Activated CD8-positive, alpha-beta memory T cell treated with anti-CD3 and anti-CD28 coated beads, Interleukin-2, amount 50 U/mL, for 1 hour (primary cell): ENCODE measurements around the gene CLCN1.
"Not testable (repeated sequence)": the region's sequence is repeated elsewhere in the genome, so short reads cannot be mapped to it uniquely, and the experiment has no call there.

ENCODE experiments used
- DNase-seq: peaks from one replicate; pipeline ENCODE4 v3.0.0-alpha.2; 2020; ENCODE audit errors: extremely low read depth

The CLCN1 gene

DNA sequence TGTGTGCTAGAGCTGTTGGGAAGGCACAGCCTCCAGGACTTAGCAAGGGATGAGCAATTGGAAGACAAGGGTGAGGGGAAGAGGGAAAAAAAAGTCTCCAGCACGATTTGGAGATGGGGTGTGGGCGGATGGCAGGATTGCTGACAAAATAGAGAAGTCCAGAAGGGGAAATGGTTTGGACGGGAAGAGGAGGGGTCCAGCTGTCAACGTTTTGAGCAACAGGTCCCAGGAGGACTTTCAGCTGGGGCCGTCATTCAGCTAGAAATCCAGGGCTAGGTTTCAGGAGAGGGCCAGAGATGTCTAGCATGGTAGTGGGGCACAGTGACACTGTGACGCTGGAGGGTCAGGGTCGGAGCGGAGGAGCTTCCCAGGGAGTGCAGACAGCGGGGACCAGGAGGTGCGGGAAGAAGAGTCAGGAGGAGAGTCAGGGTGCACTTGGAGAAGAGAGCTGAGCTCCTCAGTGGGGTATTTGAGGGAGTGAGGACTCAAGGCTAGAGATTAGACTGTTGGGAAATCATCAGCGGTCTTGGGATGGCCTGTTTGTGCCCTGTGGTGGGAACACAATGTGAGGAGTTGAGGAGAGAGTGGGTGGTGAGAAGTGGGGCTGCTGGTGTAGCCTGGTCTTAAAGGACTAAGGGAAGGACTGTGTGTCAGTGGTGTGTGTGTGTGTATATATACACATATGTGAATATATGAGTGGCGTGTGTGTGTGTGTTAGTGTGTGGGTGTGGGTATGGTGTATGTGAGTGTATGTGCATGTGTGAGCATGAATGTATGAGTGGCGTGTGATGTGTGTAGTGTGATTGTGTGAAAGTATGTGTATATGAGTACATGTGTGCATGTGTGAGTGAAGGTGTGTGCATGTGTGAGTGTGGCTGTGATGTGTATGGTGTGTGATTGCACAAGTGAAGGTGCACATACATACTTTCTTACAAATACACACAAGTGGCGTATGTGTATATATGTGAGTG is 69.0 kb downstream of the CLCN1 start:
- no peak for DNase-seq

DNA sequence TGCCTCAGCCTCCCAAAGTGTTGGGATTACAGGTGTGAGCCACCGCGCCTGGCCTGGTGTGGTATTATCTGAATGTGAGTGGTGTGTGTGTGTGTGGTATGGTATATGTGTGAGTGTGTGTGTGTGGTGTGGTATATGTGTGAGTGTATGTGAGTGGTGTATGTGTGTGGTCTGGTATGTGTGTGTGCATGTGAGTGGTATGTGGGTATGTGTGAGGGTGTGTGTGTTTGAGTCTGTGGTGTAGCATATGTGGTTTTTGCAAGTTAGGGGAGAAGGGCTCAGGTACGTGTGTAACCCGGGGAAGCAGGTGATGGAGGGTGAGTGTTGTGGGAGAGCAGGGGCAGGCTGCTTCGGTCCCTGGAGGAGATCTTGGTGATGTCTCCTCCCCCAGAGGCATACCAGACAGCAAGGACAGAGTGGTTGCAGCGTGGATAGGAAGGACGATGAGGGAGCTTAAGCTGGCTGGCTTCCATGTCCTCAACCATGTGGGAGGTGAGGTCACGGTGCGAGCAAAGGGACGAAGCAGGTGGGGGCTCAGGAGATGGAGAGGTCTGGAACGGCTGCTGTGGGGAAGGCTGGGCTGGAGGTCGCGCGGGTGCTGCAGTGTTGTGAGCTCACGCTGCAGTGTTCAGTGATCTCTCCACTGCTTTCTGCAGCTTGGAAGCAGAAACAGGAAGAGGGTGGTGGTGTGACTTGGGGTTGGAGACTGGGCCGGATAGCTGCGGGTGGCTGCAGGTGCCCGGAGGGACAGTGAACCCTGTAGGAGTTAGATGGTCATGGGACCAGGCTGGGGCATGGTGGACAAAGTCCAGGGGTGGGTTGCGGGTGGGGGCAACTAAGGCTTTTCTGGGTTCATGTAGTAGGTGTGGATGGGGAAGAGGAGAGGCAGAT is 70.2 kb downstream of the CLCN1 start:
- no peak for DNase-seq

DNA sequence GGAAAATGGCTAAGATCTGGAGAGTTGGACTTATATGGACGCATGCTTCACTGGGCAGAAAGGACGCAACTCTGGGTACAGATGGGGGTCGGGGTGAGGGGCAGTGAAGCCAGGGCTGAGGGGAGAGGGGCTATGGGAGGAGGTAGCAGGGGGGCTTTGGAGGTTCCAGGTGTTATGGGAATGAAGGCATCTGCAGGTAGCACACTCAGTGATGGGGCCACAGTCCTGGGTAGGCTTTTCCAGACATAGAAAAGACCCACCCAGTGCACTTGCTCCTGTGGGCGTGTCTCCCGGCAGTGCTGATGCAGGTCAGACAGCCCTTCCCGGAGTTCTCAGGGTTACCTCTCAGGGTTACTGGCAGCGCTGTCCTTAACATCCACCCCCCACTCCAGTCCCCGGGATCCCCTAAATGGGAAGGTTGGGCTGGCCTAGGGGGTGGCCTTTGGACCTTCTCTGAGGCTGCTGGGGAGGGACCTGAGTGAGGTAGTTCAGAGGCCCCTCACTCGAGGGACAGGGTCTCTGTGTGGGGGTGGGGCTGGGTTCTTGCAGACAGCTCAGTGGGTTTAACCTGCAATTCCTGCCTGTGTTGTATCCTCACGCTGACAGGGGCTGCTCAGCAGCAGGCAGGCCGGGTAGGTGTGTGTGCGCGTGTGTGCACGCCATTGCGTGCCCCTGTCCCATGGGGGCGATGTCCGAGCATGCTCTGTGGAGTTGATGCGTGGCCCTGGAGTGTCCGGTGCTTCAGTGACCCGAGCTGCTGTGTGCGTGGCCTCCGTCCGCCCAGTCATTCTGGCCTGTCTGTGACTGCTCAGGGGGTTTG is 71.5 kb downstream of the CLCN1 start:
- no peak for DNase-seq

DNA sequence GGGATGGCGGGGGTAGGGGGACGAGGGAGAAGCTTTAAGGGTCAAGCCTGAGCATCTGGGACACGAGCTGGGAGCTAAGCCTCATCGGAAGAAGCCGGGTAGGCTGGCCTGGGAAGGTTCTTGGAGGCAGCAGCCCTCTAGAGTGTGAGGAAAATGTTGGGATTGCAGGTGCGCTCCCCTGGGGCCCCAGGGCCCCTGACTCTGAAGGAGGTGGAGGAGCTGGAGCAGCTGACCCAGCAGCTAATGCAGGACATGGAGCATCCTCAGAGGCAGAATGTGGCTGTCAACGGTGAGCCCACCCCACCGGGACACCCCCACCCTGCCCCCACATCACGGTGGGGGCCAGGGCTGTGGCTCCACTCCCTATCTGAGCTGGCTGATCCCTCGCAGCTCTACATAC is 72.1 kb downstream of the CLCN1 start:
- DNase-seq, result no peak

DNA sequence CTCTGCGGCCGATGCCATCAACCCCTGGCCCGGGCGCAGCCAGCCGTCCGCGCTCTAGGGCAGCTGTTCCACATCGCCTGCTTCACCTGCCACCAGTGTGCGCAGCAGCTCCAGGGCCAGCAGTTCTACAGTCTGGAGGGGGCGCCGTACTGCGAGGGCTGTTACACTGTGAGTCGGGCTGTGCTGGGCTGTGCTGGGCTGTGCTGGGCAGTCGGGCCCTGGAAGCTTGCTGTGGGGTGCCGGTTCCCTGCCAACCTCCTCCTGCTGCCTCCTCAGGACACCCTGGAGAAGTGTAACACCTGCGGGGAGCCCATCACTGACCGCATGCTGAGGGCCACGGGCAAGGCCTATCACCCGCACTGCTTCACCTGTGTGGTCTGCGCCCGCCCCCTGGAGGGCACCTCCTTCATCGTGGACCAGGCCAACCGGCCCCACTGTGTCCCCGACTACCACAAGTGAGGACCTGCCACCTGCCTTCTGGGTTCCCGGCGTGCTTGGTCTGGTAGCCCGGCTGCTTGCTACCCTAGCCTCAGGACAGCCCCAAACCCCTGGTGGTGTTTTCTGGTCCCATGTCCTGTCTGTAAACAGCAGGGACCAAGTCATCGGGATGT is 72.7 kb downstream of the CLCN1 start:
- no peak for DNase-seq

DNA sequence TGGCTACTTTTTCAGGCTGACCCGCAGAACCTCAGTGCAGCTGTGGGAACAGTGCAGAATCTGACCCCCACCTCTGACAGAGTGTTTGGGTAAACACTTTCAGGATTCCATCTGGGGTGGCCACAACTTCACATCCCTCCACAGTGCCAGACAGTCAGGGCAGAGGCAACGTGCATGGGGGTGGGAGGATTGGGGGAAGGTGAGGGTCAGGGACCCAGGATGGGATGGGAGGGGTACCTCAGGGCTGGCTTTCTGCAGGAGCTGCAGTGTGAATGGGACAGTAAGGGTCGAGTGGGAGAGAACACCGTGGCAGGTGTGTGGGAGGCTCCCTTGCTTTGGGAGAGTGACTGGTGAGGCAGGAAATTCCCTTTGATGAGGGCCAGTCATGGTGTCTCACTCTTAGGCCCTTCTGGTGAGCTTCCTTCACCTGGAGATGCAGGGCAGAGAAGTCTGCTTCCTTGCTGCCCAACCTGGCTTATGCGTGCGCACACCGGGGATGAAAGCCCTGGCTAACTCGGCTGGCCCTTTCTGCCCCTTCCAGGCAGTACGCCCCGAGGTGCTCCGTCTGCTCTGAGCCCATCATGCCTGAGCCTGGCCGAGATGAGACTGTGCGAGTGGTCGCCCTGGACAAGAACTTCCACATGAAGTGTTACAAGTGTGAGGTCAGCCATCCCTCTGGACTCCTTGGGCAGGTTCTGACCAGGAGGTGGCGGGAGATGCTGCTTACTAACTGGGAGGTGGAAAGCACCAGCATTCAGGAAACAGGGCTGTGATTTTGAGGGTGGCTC is 73.6 kb downstream of the CLCN1 start:
- DNase-seq, result no peak

DNA sequence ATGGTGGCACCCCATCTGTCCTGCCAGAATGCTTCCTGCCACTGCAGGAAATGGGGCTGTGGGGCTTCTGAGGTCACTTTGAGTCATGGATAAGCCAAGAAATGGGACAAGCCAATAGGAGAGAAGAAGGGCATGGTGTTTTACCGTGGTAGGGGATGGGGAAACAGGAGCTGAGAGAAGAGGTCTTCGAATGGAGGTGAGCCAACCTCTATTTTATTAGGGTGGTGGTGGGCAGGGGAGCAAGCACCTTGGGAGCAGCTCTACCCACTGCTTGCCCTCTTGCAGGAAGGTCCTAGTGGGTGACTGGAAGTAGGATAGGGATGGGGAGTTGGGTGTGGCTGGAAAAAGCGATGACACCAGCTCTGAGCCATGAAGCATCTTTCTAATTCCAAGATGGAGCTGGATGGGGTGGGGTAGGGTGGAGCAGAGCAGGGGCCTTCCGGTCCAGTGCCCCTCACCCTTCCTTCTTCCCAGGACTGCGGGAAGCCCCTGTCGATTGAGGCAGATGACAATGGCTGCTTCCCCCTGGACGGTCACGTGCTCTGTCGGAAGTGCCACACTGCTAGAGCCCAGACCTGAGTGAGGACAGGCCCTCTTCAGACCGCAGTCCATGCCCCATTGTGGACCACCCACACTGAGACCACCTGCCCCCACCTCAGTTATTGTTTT is 74.3 kb downstream of the CLCN1 start:
- DNase-seq, result no peak

DNA sequence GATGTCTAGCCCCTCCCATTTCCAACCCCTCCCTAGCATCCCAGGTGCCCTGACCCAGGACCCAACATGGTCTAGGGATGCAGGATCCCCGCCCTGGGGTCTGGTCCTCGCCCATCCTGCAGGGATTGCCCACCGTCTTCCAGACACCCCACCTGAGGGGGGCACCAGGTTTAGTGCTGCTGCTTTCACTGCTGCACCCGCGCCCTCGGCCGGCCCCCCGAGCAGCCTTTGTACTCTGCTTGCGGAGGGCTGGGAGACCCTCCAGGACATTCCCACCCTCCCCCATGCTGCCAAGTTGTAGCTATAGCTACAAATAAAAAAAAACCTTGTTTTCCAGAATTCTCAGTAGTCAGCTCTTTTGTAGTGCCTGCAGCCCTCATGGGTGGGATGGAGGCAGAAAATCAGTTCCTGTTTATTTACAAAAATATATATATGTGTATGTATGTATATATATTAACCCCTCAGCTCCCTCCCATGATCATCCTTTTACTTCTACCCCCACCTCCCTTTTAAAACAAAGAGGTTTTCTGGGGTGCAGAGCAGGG is 74.9 kb downstream of the CLCN1 start:
- no peak for DNase-seq

DNA sequence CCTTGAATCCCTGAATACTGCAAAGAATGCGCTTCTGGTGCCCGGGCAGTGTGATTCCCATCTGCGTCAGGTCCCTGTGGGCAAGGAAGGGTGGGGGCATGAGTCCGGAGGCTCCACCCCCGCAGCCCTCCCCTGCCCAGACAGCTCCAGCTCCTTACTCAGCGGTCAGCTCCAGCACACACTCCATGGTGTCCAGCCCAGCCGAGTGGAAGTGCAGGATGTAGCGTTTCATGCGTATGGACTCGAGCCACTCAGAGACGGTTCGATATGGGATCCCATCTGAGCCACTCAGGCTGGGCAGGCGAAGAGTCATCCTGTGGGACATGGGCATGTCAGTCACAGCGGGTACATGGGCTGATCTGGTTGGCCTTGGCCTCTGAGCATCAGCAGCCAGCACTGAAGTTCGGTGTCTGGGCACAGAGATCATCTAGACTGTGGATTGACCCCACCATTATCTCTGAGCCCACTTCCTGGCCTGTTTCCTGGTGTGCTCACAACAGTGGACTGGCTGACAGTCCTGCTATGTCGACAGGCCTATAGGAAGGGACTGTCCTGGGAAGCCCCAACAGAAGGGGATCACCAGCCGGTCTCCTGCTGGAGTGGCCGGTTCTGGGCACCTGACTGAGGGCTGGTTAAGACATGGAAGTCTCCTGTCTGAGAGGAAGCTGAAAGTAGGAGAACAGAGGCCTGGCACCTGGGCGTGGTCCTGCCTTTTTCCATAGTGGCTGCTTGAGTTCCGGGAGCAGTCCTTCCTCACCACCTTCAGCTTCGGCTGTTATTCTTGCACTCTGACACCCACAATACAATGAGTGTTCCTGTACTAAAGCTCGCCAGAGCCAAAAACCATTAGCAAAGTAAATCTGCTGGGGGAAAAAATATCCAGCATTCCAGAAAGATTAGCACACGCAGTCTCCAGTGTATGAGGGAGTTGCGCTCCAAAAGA is 75.8 kb downstream of the CLCN1 start:
- no peak for DNase-seq

DNA sequence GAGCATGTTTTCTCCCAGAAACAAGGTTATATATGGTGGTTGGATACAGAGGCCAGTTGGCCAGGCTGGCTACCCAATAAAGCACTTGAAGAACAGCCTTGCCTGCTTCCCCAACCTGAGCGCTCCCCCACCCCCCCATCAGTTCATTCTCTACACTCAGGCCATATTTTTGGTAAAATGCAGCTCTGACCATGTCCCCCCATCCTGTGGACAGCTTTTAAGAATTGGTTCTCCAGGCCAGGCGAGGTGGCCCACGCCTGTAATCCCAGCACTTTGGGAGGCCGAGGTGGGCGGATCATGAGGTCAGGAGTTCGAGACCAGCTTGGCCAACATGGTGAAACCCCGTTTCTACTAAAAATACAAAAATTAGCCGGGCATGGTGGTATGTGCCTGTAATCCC is 76.5 kb downstream of the CLCN1 start:
- DNase-seq, result not testable (repeated sequence)

DNA sequence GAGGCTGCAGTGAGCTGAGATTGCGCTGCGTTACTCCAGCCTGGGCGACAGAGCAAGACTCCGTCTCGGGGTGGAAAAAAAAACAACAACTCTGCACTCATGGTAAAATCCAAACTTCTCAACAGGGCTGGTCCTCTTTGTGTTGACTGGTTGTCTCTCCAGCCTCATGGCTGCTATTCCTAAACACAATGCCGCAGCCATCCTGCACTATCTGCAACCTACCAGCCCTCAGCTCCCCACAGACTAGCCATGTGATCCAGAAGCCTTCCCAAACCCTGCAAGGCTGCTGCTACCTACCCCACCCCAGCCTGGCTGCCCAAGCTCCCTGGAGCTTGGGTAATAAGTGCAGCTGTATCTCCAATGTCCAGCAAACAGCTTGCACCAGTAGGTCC is 77.0 kb downstream of the CLCN1 start:
- DNase-seq, result no peak

DNA sequence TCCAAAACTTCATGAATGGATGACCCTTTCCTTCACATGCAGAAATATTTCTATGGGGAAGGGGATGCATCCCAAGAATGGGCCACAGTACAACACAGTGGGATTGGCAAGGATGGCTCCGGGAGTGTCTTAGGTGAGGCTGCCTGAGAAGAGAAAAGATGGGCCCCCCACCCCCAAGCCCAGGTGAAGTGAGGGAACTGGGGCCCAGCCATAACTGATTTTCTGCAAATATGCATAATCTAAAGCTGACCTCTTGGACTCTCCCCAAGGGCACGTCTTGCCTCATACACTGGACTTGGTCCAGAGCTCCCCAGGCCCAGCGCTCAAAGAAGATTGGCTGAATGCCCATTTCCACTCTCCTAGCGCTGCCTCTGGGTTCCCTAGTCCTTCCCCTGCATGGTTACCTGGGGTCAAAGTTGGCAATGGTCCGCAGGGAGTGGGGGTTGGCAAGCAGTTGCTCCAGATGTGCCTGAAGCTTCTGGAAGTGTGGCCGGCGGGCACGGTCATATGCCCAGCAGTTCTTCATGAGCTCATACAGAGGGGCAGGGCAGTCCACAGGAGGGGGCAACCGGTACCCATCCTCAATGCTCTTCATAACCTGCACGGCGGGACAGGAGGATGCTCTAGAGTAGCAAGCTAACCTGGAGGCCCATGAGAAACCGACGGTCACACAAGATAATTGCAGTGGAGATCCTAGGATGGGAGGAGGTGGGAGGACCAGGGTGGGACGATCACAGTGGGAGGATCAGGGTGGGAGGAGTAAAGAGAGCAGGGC is 77.5 kb downstream of the CLCN1 start:
- no peak for DNase-seq

DNA sequence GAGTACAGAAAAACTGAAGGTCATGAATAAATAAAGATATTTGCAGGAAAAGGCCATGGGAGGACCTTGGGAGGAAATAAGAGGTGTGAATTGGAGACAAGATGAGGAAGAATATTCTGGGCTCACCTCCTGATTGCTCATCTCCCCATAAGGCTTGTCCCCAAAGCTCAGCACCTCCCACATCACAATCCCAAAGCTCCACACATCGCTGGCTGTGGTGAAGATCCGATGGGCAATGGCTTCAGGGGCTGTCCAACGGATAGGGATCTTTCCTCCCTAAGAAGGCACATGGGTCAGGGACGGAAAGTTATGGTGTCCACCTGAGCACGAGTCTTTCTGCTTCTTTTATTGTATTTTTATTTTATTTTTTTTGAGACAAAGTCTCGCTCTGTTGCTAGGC is 78.2 kb downstream of the CLCN1 start:
- no peak for DNase-seq

DNA sequence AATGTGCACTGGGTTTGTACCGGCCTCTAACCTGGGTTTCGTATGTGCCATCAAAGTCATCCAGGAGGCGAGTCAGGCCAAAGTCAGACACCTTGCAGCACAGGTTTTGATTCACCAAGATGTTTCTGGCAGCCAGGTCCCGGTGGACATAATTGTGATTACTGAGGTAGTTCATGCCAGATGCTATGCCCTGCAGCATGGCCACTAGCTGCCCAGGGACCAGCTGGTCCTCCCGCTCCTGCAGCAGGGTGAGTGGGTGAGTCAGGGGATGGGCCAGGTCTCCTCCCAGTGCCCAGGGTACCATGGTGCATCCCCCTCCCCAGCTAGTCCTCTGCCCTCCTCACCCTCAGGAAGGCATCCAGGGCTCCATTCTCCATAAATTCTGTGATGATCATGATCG is 78.9 kb downstream of the CLCN1 start:
- no peak for DNase-seq

DNA sequence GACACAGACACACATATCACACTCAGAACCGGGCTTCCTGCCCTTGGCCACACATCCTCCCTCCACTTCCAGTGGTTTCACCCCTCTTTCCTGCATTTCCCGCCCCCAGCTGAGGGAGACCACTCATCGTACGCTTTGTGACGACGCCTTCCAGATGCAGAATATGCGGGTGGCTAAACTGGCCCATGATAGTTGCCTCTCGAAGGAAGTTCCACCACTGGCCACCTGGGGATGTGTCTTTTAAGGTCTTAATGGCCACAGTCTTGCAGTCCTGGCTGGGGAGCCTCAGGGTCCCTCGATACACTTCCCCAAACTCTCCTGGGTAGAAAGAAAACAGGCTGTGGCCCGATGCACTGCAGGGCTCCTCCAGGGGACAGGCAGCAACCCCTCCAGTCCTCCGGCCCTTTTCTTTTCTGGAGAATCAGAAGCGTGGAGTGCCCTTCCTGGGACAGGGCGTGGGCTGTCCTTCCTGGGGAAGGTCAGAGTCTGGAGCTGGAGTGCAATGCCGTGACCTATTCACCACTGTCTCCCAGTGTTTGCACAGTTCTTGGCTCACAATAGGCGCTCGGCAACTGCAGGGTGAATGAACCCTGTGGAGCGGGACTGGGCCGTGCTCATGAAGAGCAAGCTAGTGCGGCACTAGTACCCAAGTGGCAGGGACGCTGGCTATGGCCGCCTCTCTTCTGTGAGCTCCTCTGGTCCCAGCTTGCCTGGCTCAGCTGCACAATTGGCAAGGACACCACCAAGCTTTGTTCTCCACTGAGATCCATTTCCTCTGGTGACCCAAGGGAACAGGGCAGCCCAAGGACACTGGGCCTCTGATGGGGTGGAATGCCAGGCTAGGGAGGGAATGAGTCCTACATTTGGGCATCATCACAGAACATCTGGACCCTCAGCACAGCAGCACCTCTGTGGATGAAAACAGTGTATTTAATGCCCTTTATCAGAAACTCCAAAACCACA is 79.6 kb downstream of the CLCN1 start:
- no peak for DNase-seq

DNA sequence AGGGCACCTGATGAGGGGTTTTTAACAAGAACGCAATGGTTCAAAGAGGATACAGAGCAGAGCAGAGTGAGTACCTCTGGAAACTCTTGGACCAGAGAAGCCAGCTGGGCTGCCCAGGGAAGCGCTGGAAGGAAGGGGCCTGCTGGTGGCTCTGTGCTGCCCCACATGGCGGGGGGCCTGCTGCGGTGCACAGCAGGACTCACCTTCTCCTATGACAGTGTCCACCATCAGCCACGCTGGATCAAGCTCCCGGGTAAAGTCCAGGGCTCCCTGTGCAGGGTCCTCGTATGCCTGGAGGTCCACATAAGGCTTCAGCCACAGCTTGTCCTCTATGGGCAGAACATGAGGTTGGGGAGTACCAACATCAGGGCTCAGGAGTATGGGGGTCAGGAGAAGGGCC is 80.3 kb downstream of the CLCN1 start:
- DNase-seq, result no peak
